ENCODE results near the gene TRPM1.

The TRPM1 gene

DNA sequence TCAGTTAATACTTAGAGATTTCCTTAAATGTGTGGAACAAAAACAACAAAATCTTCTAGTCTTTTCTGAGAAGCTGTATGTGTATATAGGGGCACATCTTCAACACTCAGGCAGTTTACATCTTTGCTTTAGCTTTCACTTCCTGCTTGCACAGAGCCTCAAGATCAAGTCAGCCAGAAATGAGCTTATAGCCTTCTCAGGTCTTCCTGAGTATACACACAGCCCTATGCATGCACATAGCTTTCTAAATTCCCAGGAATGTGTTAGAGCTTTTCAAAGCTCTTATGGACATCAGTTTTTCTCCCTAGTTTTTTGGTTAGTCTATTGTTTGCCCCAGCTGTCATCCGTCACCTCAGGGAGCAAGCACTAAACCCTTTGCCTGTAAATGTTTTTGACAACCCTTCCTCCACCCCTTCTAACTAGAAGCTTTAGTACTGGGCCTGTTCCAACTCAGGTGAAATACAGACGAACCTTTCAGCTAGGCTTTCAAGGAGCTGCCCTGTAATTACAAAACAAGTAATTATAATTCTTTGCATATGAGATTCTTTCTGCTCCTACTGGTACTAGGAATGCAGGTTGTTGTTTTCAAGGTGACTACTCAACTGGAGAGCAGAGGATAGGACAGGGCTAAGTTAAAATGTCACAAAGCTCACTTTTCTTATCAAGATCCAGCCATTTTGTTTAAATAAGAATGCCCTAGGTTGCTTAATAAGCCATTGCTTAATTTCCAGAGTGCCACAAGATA lies 87.5 kb downstream of the TRPM1 start:
- DNase-seq: peak; percentile 83

GRCh38 chr15:31012455-31012854 lies 89.1 kb downstream of the TRPM1 start:
- DNase-seq: no peak

- DNase-seq: no peak
Measured at GRCh38 chr15:31010036-31010435, 91.5 kb downstream of the TRPM1 start.

GRCh38 chr15:31005660-31006059 lies 95.9 kb downstream of the TRPM1 start:
- peak; percentile 48 for DNase-seq

DNA sequence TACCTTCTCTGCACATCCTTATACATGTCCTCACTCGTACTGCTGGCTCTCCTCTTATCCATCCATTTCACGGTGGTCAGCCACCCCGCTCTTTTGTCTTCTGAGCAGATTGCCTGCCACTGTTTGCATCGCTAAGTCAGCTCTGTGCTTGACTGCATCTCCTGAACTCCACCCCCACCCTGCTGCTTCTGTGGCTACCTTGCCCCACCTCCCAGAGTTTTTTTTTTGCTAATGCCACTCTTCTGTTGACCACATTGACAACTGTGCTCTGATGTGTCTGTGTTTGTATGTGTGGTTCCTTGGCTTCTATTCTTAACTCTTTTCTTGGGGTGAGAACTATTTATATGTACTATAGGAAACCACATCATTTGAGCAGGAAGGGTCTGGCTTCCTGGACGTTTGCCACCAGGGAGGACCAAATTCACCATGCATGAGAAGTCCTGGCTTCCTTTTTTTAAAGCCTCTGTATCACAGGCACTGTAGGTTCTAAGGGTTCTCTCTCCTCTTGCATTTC lies 97.2 kb downstream of the TRPM1 start:
- peak; percentile 99 for DNase-seq

DNA sequence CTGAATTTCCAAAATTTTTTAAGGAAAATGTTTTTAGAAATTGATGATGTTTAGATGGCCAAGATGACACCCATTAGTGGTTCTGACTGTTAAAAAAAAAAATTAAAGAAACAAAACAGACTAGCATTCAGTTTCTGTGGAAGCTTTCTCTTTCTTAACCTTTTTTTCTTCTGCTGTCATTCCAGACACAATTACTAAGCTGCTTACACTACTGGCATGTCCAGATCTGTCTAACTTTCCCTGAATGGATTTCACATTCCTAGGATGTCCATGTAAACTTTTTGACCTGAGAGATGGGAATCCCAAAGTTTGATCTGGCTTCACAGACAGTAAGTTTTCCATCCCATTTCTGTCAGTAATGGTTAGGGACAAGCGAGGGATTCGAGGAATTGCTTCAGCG lies 99.8 kb downstream of the TRPM1 start:
- no peak for DNase-seq

- DNase-seq: no peak
Measured at GRCh38 chr15:30999729-31000128, 101.8 kb downstream of the TRPM1 start.

DNA sequence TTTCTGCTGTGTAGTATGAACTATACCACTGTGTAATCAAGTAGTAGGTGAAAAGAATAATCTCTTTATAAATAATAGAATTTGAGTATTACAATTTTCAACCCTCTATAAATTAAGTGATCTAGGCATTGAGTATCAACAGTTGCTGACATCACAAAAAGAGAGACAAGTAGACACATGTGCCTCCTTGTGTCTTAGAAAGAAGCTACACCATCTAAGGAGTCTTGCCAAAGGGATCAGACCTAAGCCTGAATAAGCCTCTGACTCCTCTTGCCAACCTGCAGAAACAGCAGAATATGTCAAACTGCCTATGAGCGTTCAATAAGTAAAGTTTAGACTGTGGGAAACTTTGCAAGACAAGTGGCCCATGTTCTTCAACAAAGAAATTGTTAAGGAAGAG lies 104.3 kb downstream of the TRPM1 start:
- DNase-seq: no peak

- no peak for DNase-seq
Measured at GRCh38 chr15:30992249-30992864, 109.2 kb downstream of the TRPM1 start.

GRCh38 chr15:30991255-30992235 lies 110.0 kb downstream of the TRPM1 start, which contains the start of gene MTMR10:
MTMR10 (minus strand) TSS chr15:30991628; CDS start chr15:30991506, 122 bp downstream.
- peak; percentile 60 for DNase-seq

DNA sequence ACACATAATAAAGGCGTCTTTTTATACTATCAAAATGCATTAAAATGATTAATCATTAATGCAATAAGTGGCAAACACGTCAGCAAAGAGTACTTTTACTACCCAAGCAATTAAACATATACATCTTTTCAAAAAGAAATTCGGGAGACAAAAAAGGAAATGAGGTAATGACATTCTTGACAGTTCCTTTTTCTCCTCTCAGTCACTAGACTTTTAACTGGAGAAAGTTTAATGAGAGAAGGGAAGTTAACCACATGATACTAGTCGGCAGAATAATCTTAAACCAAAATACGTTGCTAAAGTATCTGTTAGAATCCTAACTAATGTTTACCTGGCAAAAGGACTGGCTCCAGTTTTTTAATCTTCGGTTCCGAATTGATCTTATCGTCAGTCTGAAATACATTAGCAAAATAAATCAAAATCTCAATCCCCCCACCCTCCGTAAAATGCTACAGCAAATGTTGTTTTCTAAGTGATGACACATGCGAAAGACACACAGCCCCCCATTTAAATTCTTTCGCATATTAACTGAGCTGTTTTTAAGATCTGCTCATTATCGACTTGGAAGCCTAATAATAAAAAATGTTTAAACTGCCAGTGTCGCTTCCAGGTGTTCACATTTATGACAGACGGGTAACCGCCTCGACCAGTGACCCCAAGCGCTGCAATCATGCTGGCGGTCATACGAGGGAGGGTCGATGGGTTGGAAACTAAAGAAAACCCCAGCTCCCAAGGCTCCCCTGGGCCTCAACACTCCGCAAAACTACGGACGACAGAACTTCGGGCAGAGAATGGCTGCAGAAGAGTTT lies 110.9 kb downstream of the TRPM1 start:
- DNase-seq: peak; percentile 68

GRCh38 chr15:30990036-30990435 lies 111.5 kb downstream of the TRPM1 start:
- DNase-seq: no peak

DNA sequence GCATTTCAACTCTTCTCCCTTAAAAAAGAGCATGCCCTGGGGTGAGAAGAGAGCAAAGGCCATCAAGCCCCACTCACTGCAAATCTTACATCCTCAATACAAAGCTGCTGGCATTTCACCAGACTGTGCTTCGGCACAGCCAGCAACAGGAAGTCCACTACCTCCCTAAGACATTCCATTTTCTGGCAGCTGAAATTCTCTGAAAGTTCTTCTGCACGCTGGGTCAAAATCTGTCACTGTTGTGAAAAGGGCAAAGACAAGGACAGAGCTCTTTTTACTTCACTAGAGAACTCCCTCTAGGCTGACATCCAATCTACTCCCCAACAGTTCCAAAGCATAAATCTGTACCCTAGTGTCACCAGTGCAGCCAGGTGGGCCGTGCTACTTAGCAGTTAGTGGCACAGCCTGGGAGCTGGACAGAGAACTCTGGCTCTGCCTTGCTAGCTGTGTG lies 116.4 kb downstream of the TRPM1 start:
- no peak for DNase-seq

GRCh38 chr15:30984542-30984941 lies 117.0 kb downstream of the TRPM1 start:
- DNase-seq: no peak

DNA sequence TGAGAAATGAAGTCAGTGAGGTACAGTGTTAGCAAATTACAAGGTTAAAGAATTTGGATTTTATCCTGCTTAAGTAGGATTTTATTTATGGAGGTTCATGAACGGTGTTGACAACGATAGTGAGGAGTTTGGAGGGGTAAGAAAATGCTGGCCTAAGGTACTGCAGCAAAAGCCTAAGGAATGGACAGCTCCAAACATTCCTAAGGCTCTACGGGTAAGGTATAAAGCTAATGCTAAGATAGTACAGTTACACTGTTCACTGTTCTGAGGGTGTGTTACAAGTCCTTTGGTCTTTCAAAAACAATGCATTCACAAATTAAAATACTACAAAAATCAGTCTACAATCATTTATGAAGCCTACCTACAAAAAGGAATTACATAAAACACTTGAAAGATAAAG lies 117.4 kb downstream of the TRPM1 start:
- DNase-seq: no peak

DNA sequence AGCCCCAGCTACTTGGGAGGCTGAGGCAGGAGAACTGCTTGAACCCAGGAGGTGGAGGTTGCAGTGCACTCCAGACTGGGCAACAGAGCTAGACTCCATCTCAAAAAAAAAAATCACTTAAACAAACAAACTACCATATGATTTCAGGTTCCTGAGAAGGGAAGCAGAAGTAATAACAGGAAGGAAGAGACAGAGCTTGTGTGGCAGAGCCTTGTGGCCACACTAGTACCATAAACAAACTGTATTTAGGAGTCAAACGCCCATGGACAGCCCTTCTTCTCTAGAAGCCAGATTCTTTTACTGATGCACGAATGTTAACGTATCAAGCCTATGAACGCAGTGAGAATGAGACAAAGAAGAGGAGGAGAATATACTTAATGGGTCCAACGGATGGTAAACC lies 122.1 kb downstream of the TRPM1 start:
- DNase-seq: peak; percentile 81

DNA sequence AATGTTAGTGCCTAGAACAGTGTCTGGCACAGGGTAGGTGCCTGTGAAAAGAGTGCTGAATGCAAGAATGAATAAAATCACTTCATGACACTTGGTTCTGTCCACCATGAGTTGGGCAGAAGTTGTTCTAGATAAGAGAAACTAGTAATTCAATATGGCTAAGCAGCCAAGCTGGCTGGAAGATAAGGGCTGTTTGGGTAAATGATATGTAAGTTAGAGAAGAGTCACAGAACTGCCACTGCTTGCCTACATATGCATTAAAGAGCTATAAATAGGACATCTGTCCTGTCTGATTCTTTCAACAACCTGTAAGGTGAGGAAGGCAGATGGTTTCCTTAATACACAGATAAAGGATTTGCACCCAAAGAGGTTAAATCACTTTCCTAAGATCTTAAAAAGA lies 123.2 kb downstream of the TRPM1 start:
- no peak for DNase-seq

- DNase-seq: no peak
Measured at GRCh38 chr15:30974112-30974511, 127.4 kb downstream of the TRPM1 start.

- no peak for DNase-seq
Measured at GRCh38 chr15:30973379-30973778, 128.1 kb downstream of the TRPM1 start.

DNA sequence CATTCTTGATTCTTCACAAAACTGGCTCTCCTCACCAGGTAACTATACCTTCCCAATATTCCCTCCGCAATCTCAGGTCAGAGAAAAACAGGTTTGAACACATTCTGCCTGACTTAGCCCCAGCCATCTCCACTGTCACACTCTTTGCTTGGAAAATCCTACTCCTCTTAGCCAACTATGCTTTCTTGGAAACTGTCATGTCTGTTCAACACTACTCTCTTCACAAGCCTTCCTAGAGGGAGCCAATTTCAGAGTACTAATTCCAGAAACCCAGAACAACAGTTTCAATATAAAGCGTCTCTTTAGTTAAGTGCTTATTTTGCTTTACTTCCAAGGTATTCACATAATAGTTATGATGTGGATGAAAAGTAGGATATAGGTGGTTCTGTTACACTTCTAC lies 131.8 kb downstream of the TRPM1 start:
- no peak for DNase-seq

DNA sequence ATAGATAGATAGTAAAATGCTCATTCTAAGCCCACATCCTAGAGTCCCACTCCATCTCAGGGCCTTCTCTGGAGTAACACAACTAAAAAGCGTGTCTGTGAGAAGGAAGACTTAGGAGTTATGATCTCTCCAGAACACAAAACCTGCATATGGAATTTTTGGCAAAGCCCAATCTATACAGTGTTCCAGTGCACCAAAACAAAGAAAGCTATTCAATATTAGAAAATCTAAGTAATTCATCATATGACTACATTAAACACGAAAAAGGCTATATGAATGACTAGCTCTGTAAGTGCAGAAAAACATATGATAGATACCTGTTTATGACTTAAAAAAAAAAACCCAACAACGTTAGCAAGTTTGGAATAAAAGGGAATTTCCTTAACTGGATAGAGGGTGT lies 137.8 kb downstream of the TRPM1 start:
- no peak for DNase-seq

GRCh38 chr15:30962659-30963058 lies 138.9 kb downstream of the TRPM1 start:
- DNase-seq: no peak

Data from MV-4-11 (cell line).